ENCODE results near the gene THSD4.
"Not testable (repeated sequence)": the region's sequence is repeated elsewhere in the genome, so short reads cannot be mapped to it uniquely, and the experiment has no call there.

THSD4 gene

DNA sequence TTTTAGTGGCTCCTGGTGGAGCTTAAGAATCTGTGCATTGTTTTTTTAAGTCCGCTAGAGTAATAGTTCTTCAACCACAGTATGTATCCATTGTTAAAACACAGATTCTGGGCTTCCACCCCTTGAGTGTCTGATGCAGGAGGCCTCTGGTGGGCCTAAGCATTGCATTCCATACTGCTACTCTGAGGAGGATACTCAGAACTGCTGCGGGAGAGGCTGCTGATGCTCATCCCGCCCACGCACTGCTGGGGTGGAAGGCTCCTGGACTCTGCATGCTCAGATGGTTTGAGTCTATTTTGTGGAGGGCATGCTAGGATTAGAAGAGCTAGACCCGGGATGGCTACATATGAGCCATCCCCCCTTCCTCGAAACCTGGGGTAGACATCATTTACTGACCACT lies 74.4 kb downstream of the THSD4 start:
- no peak for DNase-seq (ENCODE audit: low read depth in 2 of 2)

- DNase-seq (ENCODE audit: low read depth in 2 of 2): no peak
Measured at GRCh38 chr15:71191296-71191695, 76.0 kb downstream of the THSD4 start.

- no peak for DNase-seq (ENCODE audit: low read depth in 2 of 2)
Measured at GRCh38 chr15:71192816-71193215, 77.5 kb downstream of the THSD4 start.

DNA sequence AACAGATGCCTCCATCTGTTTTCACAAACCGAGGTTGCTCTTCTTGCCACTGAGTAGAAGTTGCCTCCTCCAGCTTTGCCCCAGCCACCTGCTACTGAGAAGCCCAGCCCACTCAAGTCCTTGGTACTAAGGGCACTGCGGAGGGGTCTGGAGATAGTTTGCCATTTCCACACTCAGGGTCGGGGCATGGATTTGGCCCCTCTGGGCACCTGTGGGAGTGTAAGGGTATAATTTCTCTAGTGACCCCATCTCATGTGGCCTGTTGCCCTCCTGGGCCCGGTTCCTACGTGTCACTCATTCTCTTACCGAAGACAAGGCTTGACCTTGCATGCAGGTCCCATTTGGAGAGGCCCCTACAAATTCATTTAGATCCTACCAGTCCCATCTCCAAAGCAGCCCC lies 79.0 kb downstream of the THSD4 start:
- no peak for DNase-seq (ENCODE audit: low read depth in 2 of 2)

DNA sequence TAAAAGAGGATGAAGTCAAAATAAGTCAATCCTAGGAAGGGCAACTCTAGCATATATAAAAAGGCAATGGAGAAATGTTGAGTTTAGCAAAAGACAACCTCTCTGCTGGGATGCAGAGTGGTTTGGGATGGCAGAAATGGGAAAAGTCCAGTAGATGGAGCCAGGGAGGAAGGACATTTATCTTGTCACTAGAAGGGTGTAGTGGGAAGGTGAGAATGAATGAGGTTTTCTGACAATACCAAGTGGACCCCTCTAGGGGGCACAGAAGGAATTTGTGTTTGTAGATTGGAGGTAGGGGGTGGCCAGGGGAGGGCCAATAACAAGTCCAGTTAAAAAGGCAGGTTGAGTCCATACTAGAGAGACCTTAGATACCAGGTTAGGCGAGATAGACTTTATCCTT lies 80.0 kb downstream of the THSD4 start:
- DNase-seq (ENCODE audit: low read depth in 2 of 2): no peak

- no peak for DNase-seq (ENCODE audit: low read depth in 2 of 2)
Measured at GRCh38 chr15:71197620-71198019, 82.3 kb downstream of the THSD4 start.

GRCh38 chr15:71198846-71199245 lies 83.6 kb downstream of the THSD4 start:
- no peak for DNase-seq (ENCODE audit: low read depth in 2 of 2)

DNA sequence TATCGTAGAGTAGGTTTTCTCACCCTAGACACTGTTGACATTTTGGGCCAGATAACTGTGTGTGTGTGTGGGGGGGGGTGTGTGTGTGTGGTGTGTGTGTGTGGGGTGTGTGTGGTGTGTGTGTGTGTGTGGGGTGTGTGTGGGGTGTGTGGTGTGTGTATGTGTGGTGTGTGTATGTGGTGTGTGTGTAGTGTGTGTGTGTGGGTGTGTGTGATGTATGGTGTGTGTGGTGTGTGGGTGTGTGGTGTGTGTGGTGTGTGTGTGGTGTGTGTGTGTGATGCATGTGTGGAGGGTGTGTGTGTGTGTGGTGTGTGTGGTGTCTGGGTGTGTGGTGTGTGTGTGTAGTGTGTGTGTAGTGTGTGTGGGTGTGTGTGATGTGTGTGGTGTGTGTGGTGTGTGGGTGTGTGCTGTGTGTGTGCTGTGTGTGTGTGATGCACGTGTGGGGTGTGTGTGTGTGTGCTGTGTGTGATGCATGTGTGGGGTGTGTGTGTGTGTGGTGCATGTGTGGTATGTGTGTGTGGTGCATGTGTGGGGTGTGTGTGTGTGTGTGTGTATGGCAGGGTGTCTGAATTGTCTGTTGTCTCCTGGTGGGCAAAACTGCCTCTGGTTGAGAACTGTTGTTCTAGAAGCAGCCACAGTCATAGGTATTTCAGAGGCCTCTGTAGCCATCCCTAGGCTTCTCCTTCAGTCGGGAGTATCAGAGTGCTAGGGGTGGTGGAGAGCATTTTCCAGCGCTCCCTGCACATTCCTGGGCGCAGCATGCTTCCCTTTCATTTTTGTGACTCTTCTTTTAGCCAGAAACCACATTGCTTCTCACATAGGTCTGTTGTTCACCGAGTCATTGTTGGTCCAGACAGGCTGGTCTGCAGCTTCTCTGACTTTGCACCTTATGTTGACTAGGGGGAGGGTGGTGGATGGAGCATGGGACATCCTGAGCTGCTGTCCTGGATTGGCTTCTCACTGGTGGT lies 84.4 kb downstream of the THSD4 start:
- no peak for DNase-seq (ENCODE audit: low read depth in 2 of 2)

DNA sequence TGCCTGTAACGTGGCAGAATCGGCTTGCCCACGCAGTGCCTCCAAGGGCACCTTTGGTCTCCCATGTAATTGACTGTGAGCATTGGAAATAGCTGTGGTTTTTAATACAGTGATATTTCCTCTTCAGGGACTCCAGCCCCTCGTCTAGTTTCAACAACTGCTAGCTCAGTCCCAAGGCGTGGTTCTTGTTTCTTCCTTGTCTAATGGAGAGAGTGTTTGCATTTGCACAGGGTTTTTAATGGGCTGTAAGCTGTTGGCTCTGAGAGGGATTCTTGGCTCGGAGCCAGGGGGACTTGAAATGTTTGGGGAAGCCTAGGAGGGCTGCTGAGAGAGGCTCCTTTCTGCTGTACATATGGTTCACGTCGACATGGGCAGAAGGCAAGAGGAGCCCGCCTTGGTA lies 86.2 kb downstream of the THSD4 start:
- no peak for DNase-seq (ENCODE audit: low read depth in 2 of 2)

GRCh38 chr15:71202712-71203111 lies 87.4 kb downstream of the THSD4 start:
- DNase-seq (ENCODE audit: low read depth in 2 of 2): no peak

- DNase-seq (ENCODE audit: low read depth in 2 of 2): no peak
Measured at GRCh38 chr15:71203586-71204474, 88.6 kb downstream of the THSD4 start.

DNA sequence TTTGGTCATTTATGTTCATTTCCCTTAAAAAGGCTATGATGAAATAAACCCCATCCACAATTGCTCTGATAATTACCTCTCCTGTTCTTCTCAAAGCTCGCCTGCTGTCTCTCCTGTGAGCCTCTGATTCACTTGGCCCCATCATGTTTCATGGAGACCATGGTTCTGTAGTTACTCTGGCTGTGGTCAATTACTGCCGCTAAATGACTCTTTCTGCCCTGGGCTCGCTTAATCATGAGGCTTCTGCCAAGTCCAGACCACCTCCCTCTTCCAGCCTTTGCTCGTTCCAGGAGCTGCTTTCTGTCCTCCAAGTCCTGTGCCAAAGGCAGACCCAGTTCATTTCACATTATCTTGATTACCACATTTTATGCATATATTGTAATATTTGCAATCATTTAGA lies 91.9 kb downstream of the THSD4 start:
- no peak for DNase-seq (ENCODE audit: low read depth in 2 of 2)

- no peak for DNase-seq (ENCODE audit: low read depth in 2 of 2)
Measured at GRCh38 chr15:71212146-71212545, 96.9 kb downstream of the THSD4 start.

DNA sequence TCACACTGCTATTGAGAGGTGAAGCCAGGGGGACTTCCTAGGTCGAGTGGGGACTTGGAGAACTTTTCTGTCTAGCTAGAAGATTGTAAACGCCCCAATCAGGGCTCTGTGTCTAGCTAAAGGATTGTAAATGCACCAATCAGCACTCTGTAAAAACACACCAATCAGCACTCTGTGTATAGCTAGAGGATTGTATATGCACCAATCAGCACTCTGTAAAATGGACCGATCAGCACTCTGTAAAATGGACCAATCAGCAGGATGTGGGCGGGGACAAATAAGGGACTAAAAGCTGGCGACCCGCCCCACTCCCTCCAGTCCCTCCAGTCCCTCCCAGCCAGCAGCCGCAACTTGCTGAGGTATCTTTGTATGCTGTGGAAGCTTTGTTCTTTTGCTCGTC lies 98.7 kb downstream of the THSD4 start:
- not testable (repeated sequence) for DNase-seq (ENCODE audit: low read depth in 2 of 2)

DNA sequence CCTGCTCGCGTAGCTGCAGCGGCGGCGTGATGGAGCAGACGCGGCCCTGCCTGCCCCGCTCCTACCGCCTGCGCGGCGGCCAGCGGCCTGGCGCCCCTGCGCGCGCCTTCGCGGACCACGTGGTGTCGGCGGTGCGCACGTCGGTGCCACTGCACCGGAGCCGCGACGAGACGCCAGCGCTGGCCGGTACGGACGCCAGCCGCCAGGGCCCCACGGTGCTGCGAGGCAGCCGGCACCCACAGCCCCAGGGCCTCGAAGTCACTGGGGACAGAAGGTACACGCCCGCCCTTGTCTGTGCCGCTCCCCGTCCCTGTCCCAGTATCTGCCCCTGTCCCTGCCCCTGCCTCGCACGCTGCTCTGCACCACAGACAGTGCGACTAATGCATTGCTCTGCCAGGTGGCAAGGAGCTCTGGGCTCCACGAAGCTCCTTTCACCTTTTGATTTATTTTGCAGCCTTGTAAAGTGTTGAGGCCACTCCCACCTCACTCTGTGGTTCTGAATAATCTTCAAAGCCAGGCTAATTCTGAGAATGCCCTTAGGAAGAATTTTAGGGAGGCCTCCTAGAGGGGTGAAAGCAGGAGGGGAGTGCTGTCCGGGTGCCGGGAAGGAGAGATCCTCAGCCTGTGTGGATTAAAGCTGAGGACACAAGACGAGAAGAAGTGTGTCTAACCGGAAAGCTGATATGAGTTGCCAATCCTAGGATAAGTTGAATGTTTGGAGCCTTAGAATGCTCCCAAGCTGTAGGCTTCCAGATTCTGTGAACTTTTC lies 100.0 kb downstream of the THSD4 start:
- DNase-seq (ENCODE audit: low read depth in 2 of 2): no peak

GRCh38 chr15:71218272-71218805 lies 103.1 kb downstream of the THSD4 start:
- DNase-seq (ENCODE audit: low read depth in 2 of 2): no peak

GRCh38 chr15:71219101-71219500 lies 103.8 kb downstream of the THSD4 start:
- no peak for DNase-seq (ENCODE audit: low read depth in 2 of 2)

- peak; percentile 32 to 35 for DNase-seq (ENCODE audit: low read depth in 2 of 2)
Measured at GRCh38 chr15:71219645-71220044, 104.4 kb downstream of the THSD4 start.

GRCh38 chr15:71220828-71221227 lies 105.6 kb downstream of the THSD4 start:
- no peak for DNase-seq (ENCODE audit: low read depth in 2 of 2)

DNA sequence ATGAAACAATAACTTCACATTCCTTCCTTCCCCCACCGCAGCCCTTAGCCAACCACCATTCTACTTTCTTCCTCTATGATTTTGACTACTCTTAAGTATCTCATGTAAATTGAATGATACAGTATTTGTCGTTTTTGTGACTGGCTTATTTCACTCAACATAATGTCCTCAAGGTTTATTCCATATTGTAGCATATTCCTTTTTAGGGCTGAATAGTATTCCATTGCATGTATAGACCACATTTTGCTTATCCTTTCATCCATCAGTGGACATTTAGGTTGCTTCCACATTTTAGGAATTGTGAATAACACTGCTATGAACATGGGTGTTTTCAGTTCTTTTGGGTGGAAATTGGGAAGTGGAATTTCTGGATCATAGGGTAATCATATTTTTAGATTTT lies 106.1 kb downstream of the THSD4 start:
- DNase-seq (ENCODE audit: low read depth in 2 of 2): no peak

- no peak for DNase-seq (ENCODE audit: low read depth in 2 of 2)
Measured at GRCh38 chr15:71223516-71223915, 108.2 kb downstream of the THSD4 start.

DNA sequence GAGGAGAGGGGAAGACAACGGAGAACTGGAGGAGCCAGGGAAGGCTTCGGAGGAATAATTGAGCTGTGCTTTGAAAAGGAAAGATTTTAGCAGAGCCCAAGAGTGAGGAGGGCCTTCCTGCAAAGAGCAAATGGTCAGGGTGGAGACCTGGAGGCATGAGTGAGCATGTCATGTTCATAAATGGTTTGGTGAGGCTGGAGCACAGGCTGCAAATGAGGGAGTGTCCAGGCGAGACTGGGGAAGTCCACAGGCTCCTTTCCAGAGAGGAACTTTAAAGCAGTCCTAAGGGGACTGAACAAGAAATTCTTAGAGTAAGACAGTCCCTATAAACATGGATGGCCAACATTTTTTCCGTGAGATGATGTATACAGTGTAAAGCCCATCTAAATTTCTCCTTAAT lies 108.8 kb downstream of the THSD4 start:
- DNase-seq (ENCODE audit: low read depth in 2 of 2): no peak

Measured in fibroblast of skin of left biceps (primary cell).